ENCODE results near the gene LRRC39.
"Not testable (repeated sequence)": the region's sequence is repeated elsewhere in the genome, so short reads cannot be mapped to it uniquely, and the experiment has no call there.

LRRC39 gene

GRCh38 chr1:100178091-100178490, at the start of gene LRRC39:
LRRC39 (minus strand) TSS chr1:100178256; CDS start chr1:100168516, 9,740 bp downstream.
- DNase-seq (ENCODE audit: low read depth in 4 of 4, low spot score in 1 of 4): no peak

GRCh38 chr1:100222428-100222827, 44.4 kb upstream of the LRRC39 start:
- no peak for DNase-seq (ENCODE audit: low read depth in 4 of 4, low spot score in 1 of 4)

DNA sequence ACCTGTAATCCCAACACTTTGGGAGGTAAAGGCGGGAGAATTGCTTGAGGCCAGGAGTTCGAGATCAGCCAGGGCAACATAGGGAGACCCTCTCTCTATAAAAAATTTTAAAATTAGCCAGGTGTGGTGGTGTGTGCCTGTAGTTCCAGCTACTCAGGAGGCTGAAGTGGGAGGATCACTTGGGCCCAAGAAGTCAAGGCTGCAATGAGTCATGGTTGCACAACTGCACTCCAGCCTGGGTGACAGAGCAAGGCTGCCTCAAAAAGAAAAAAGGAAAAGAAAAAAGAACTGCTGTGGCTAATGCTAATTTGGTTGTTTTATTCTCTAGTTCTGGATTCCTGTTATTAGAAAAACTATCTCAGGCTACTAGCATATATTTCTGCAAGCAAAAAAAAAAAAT, 41.8 kb upstream of the LRRC39 start:
- no peak for DNase-seq (ENCODE audit: low read depth in 4 of 4, low spot score in 1 of 4)

GRCh38 chr1:100219457-100219856, 41.4 kb upstream of the LRRC39 start:
- no peak for DNase-seq (ENCODE audit: low read depth in 4 of 4, low spot score in 1 of 4)

DNA sequence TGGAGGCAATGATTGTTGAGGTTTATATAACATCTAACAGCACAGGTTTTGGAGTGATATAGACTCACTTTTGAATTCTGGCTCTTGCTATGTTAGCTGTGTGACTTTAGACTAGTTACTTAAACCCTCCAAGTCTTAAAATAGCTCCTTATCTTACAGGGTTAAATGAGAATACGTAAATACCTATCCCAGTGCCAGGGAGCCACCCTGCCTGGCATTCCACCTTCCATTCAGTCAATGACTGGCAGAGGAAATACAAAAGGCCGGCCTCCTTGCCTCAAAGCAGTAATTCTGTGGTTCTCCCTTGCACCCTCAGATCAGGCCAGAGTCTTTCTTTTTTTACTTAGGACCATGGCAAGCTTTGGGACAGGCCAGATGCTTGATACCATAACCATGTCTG, 39.8 kb upstream of the LRRC39 start:
- DNase-seq (ENCODE audit: low read depth in 4 of 4, low spot score in 1 of 4): no peak

GRCh38 chr1:100215101-100215500, 37.0 kb upstream of the LRRC39 start:
- DNase-seq (ENCODE audit: low read depth in 4 of 4, low spot score in 1 of 4): no peak

DNA sequence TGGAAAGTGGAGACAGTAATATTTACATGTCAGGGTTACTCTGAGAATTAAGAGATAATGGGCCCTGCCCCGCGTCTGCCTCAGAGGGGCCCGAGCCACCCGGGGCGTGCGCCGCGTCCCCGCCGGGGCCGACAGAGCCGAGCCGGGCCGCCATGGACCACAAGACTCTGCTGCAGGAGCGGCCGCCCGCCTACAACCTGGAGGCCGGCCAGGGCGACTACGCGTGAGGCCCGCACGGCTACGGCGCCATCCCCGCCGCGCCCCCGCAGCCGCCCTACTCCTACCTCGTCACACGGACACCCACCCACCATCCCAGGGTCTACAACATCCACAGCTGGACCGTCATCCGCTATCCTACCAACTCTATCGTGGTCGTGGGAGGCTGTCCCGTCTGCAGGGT, 35.1 kb upstream of the LRRC39 start:
- no peak for DNase-seq (ENCODE audit: low read depth in 4 of 4, low spot score in 1 of 4)

DNA sequence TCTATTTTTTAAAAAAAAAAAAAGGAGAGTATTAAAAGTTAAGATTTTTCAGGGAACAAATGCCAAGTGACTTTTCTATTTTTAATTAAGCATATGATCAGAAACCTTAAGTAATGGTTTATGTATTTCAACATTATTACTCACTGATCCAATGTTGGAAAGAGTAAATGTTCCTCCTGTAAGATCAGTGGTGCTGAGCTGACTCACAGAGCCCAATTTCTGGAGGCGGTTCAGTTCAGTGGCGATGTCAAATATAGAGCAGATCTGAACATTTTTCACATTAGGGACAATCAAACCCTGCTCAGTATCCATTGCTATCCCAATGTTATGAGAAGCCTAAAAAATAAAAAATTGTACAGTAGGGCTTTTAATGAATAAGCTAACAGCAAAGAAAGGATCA, 28.2 kb upstream of the LRRC39 start:
- DNase-seq (ENCODE audit: low read depth in 4 of 4, low spot score in 1 of 4): no peak

- DNase-seq (ENCODE audit: low read depth in 4 of 4, low spot score in 1 of 4): not testable (repeated sequence)
Observed at GRCh38 chr1:100205593-100205992, 27.5 kb upstream of the LRRC39 start.

- not testable (repeated sequence) for DNase-seq (ENCODE audit: low read depth in 4 of 4, low spot score in 1 of 4)
Observed at GRCh38 chr1:100205103-100205502, 27.0 kb upstream of the LRRC39 start.

DNA sequence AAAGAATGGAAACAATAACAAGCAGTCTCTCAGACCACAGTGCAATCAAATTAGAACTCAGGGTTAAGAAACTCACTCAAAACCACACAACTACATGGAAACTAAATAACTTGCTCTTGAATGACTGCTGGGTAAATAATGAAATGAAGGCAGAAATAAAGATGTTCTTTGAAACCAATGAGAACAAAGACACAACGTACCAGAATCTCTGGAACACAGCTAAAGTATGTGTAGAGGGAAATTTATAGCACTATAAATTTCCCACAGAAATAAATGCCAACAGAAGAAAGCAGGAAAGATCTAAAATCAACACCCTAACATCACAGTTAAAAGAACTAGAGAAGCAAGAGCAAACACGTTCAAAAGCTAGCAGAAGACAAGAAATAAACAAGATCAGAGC, 24.6 kb upstream of the LRRC39 start:
- not testable (repeated sequence) for DNase-seq (ENCODE audit: low read depth in 4 of 4, low spot score in 1 of 4)

GRCh38 chr1:100200060-100200459, 22.0 kb upstream of the LRRC39 start:
- DNase-seq (ENCODE audit: low read depth in 4 of 4, low spot score in 1 of 4): not testable (repeated sequence)

GRCh38 chr1:100198596-100198995, 20.5 kb upstream of the LRRC39 start:
- DNase-seq (ENCODE audit: low read depth in 4 of 4, low spot score in 1 of 4): no peak

DNA sequence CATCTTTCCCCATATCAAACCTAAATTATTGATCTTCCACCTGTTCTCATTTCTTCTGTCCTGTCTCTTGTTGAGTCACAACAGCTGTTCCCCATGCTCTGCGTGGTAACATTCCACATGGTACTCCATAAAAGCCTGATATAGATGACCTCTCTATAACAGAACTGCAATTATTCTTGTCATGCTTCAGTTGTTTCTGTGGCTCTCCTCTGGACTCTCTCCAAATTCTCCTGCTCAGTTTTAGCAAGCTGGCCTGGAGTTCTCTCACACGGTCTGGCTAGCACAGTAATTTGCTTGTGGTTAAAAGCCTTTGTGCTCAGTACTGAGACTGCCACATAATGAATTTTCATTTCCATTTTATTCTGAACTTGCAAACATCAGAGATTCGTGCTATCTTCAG, 10.6 kb upstream of the LRRC39 start:
- no peak for DNase-seq (ENCODE audit: low read depth in 4 of 4, low spot score in 1 of 4)

GRCh38 chr1:100187912-100188311, 9.9 kb upstream of the LRRC39 start:
- DNase-seq (ENCODE audit: low read depth in 4 of 4, low spot score in 1 of 4): no peak

DNA sequence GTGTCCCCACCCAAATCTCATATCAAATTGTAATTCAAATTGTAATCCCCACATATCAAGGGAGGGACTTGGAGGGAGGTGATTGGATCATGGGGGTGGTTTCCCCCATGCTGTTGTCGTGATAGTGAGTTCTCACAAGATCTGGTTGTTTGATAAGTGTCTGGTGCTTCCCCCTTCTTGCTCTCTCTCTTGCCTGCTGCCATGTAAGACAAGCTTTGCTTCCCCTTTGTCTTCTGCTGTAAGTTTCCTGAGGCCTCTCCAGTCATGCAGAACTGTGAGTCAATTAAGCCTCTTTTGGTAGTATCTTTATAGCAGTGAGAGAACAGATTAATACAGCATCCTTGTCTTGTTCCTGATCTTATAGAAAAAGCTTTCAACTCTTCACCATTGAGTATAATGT, 6.5 kb upstream of the LRRC39 start:
- DNase-seq (ENCODE audit: low read depth in 4 of 4, low spot score in 1 of 4): no peak

DNA sequence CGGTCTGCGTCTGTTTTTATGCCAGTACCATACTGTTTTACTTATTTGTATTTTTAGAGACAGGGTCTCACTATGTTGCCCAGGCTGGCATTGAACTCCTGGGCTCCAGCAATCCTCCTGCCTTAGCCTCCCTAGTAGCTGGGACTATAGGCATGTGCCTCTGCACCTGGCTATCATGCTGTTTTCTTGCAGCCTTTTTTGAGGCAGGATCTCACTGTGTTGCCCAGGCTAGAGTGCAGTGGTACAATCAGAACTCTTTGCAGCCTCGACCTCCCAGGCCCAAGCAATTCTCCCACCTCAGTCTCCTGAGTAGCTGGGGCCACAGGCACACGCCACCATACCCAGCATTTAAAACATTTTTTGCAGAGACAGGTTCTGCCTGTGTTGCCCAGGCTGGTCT, 5.3 kb upstream of the LRRC39 start:
- no peak for DNase-seq (ENCODE audit: low read depth in 4 of 4, low spot score in 1 of 4)

DNA sequence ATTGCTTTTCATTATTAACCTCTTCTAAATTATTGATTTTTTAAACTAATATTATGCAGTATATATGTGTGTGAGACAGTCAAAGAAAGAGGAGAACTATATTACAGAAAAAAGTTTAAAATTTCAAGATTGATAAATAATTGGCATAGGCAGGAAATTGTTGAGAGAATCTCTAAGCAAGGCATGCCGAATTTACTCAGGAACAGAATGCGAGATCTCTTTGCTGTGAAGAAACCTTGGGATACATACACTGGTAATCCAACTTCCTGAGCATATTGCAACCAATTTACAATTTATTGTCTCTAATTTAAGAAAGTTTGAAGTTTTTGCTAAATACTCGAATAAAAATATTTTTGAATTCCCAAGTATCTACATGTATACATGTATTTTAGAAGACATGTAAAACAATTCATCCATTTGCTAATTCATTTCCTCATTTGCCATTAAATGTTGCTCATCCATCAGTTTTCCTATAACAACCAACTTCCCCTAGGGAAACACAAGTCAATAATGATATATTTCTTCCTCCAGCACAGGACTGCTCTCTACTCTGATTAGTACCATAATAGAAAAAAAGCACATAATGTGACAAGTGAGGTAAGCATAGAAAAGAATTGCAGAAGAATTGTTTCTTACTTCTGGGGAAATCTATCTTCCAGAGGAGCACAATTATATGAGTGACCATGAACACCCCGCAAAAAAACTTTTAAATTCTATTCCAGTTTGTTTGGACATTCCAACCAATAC, 588 bp downstream of the LRRC39 start:
- no peak for DNase-seq (ENCODE audit: low read depth in 4 of 4, low spot score in 1 of 4)

- no peak for DNase-seq (ENCODE audit: low read depth in 4 of 4, low spot score in 1 of 4)
Observed at GRCh38 chr1:100168051-100168450, 10.0 kb downstream of the LRRC39 start.

DNA sequence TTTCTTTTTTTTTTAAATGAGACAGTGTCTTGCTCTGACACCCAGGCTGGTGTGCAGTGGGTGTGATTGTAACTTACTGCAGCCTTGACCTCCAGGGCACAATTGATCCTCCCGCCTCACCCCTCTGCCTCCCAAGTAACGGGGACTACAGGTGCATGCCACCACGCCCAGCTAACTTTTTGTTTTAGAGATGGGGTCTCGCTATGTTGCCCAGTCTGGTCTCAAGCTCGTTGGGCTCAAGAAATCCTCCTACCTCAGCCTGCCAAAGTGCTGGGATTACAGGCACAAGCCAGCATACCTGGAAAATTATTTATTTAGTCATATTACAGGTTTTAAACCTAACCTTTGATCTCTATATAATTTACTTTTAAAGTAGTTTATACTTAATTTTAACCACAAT, 13.4 kb downstream of the LRRC39 start:
- no peak for DNase-seq (ENCODE audit: low read depth in 4 of 4, low spot score in 1 of 4)

GRCh38 chr1:100164216-100164615, 13.8 kb downstream of the LRRC39 start:
- DNase-seq (ENCODE audit: low read depth in 4 of 4, low spot score in 1 of 4): no peak

DNA sequence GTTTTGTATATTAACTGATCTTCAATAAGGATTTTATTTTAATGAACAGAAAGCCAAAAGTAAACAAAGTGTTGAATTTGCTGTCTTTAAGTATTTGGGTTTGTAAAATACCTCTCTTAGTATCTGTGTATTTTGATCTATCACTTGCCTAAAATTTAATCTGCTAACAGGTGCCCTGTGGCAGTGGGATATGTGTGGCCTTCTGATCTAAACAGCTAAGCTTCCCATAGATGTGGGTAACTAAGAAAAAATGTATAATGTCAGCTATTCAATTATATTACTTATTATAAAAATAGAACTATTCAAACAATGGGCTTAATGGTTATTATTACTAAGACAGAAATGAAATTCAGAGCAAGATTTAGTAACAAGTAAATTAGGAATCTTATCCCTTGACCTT, 15.2 kb downstream of the LRRC39 start:
- no peak for DNase-seq (ENCODE audit: low read depth in 4 of 4, low spot score in 1 of 4)

DNA sequence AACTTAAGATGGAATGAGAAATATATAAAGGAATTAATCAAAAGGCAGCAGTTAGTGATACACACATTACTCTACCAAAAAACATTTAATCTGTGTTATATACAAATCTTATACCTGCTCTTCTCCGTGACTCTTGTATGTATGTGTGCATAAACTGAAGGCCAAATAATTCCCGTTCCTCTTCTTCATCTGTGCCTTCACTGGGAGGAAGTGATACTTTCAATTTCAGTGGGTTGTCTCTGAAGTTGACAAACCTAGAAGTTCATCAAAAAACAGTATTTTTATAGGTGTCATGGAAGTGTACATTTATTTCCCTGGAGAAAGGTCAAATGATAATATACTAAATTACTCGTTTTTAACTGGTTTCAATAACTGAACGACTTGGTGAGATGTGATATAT, 25.8 kb downstream of the LRRC39 start:
- no peak for DNase-seq (ENCODE audit: low read depth in 4 of 4, low spot score in 1 of 4)
